Prostate gland (tissue), 2 donors: ENCODE results near the gene LHPP. TPM values are rescaled to one million over a fixed set of nuclear protein-coding genes. Genes with fewer than 3 reads are reported as not detected.

Experiments used
- DNase-seq: peaks from one replicate; pipeline ENCODE4 v3.0.0-alpha.2; 2019; ENCODE audit warnings: low spot score
- H3K27ac ChIP-seq, 2 donors: fragments of 200-600 bp; sonication (generic); 2 replicates each; pipeline ENCODE4 v1.5.1; 2017 to 2019
- H3K27me3 ChIP-seq: fragments of 200-600 bp; sonication (generic); replicated peaks from 2 replicates; pipeline ENCODE4 v1.5.1; 2019; ENCODE audit not compliant: insufficient read depth
- H3K36me3 ChIP-seq, 2 donors: fragments of 200-600 bp; sonication (generic); 1 replicate in 1 of 2; 2 replicates in 1 of 2; pipeline versions ENCODE4 v1.5.1 to v1.8.1; 2017 to 2019
- H3K4me1 ChIP-seq: fragments of 200-600 bp; sonication (generic); replicated peaks from 2 replicates; pipeline ENCODE4 v1.5.1; 2019
- H3K4me3 ChIP-seq, 2 donors: fragments of 200-600 bp; sonication (generic); 2 replicates each; pipeline ENCODE4 v1.5.1; 2017 to 2019
- H3K9me3 ChIP-seq: fragments of 200-600 bp; sonication (generic); 2 replicates; pipeline ENCODE4 v1.5.1; 2017
- CTCF ChIP-seq, 4 experiments: fragments of 200-600 bp in 2 of 4; fragments of 450-650 bp in 2 of 4; sonication (generic) in 2 of 4; IDR thresholded peaks; 1 replicate in 3 of 4; 2 replicates in 1 of 4; pipeline ENCODE4 v1.5.1; 2016 to 2019; ENCODE audit warnings: antibody characterized with exemption in 4 of 4, mild to moderate bottlenecking in 2 of 4, moderate library complexity in 2 of 4
- POLR2A ChIP-seq: fragments of 450-650 bp; IDR thresholded peaks from one replicate; pipeline ENCODE4 v1.6.1; 2016; ENCODE audit warnings: antibody characterized with exemption, mild to moderate bottlenecking
- POLR2AphosphoS5 ChIP-seq: sonication (generic); formaldehyde crosslinking; IDR thresholded peaks from one replicate; pipeline ENCODE4 v1.6.1; 2017; ENCODE audit warnings: antibody characterized with exemption
- WGBS: methylation state at CpG from one replicate; pipeline ENCODE4 v1.1.5; 2018; 5-methylcytosine and 5-hydroxymethylcytosine counted together
- intact Hi-C: fragments of 100-400 bp; cut with DNase I; formaldehyde crosslinking; loops from one replicate; pipeline ENCODE4 v1.14.2; 2022
- total RNA-seq, 2 donors: library from RNA; depleted of rRNA; stranded (reverse); fragments of >200 nt; gene quantifications; one replicate each; pipeline ENCODE4 v1.1.0, GENCODE V29; 2016

LHPP gene
- total RNA-seq, 2 donors from 2014 or later: 21.9 to 43.3 TPM

DNA sequence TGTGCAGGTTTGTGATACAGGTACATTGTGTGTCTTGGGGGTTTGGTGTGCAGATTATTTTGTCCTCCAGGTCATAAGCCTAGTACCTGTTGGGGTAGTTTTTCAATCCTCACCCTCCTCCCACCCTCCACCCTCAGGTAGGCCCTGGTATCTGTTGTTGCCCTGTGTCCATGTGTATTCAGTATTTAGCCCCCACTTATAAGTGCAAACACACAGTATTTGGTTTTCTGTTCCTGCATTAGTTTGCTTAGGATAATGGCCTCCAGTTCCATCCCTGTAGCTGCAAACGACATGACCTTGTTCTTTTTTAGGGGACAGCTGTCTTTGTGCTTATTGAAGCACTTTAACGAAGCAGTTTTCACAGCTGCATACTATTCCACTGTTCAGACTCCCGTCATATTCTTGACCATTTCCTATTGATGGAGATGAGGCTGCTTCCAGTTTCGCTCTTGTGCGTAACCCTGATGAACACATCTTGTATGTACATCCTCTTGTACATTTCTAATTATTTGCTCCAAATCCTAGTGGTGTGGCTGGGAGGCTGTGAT is 47.4 kb downstream of the LHPP start:
- no peak overlapping the region for H3K27ac ChIP-seq
- 91% methylated on average over 5 of the region's 5 CpGs for WGBS
- H3K4me1 ChIP-seq: no peaks in the 10 kb centered on the region
- H3K27me3 ChIP-seq: no peaks in the 10 kb centered on the region
- TF ChIP-seq POLR2AphosphoS5 (no peak), POLR2A (no peak), CTCF (IDR thresholded peaks at IDR 0.05) (no peak)
- no peaks in the 10 kb centered on the region for H3K9me3 ChIP-seq
- intact Hi-C loops: no loop called here
- no peak for DNase-seq
- no peak overlapping the region for H3K4me3 ChIP-seq
- H3K36me3 ChIP-seq: no peaks in the 10 kb centered on the region

- Histone ChIP-seq H3K27ac (no peak overlapping the region), H3K9me3 (no peaks in the 10 kb centered on the region), H3K36me3 (no peaks in the 10 kb centered on the region), H3K4me3 (no peak overlapping the region), H3K27me3 (no peaks in the 10 kb centered on the region), H3K4me1 (no peaks in the 10 kb centered on the region)
- TF ChIP-seq POLR2AphosphoS5 (no peak), POLR2A (no peak), CTCF (IDR thresholded peaks at IDR 0.05) (no peak)
- no peak for DNase-seq
- intact Hi-C loops: no loop called here
- WGBS: 87% methylated on average over 27 of the region's 27 CpGs
Measured at GRCh38 chr10:124509880-124510632, 48.4 kb downstream of the LHPP start.

DNA sequence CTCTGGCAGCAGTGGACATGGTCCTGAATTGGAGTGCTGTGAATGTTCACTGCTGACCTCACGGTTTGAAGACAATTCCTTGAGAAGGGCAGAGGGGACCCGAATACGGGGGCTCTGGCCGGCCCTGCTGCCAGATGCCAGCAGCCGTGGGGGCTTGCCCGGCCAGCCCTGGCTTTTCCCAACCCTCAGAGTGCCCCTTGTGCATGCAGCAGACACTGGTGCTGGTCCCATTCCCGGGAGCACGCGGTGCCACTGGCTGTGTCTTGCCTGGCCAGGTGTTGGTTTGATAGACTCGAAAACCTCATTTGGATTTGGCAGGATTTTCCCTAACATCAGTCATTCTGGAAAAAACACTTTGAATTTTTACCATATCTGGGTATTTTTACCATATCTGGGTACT is 49.1 kb downstream of the LHPP start:
- Histone ChIP-seq H3K36me3 (no peaks in the 10 kb centered on the region), H3K27me3 (no peaks in the 10 kb centered on the region), H3K27ac (no peak overlapping the region), H3K9me3 (no peaks in the 10 kb centered on the region), H3K4me1 (no peaks in the 10 kb centered on the region), H3K4me3 (no peak overlapping the region)
- TF ChIP-seq POLR2A (no peak), CTCF (IDR thresholded peaks at IDR 0.05) (no peak), POLR2AphosphoS5 (no peak)
- 96% methylated on average over 10 of the region's 10 CpGs for WGBS
- intact Hi-C loops: no loop called here
- no peak for DNase-seq

DNA sequence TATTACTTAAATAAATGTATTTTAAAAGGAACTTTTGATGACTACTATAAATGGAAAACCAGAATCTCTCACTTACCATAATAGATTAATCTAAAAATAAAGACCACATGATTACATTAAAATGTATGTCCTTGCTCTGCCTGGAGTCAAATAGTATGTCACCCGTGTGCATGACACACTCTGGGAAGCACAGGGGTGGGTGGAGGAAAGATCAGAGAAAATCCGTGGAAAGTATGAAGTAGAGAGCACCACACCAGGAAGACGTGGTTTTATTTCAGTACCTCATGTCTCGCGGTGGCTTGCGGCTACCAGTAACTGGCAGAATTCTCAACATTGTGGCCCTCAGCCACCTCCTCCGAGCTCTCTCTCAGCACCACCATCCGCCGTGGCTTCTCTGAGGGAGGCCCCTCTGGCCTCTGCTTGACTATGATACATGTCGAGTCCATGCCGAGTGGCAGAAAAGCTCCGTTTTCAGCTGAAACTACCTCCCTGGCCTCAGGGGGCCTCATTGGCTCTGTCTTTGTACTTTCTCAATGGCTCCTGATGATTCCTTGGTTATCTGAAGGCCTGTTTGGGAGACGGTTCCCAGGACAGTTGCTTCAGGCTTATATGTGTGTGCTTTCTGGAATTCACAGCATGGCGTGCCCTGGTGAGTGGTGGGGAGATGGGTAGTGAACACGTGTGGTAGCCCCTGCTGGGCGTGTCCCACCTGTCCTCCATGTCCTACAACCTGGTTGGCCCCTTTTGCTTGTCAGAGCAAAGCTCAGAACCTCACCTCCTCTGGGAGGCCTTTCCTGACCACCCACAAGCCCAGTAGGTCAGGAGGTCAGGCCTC is 49.8 kb downstream of the LHPP start:
- TF ChIP-seq POLR2A: no peak
- TF ChIP-seq POLR2AphosphoS5: no peak
- TF ChIP-seq CTCF (IDR thresholded peaks at IDR 0.05): no peak
- intact Hi-C loops: no loop called here
- H3K27ac ChIP-seq: no peak overlapping the region
- H3K4me3 ChIP-seq: no peak overlapping the region
- DNase-seq: no peak
- no peaks in the 10 kb centered on the region for H3K9me3 ChIP-seq
- no peaks in the 10 kb centered on the region for H3K27me3 ChIP-seq
- H3K4me1 ChIP-seq: no peaks in the 10 kb centered on the region
- H3K36me3 ChIP-seq: no peaks in the 10 kb centered on the region
- WGBS: 93% methylated on average over 16 of the region's 16 CpGs
